Measurements from ENCODE around the gene OR4D2. TPM values are rescaled to one million over a fixed set of nuclear protein-coding genes. Genes with fewer than 3 reads are reported as not detected.

The OR4D2 gene
- total RNA-seq, 1 donor from 2014 or later = not detected

GRCh38 chr17:58215685-58216084, 48.9 kb downstream of the OR4D2 start:
- Histone ChIP-seq H3K27me3 (peaks cover 6% of the 10 kb centered on the region), H3F3A (ENCODE audit: low read depth) (peaks cover 6% of the 10 kb centered on the region), H2AFZ (replicated peaks) (no peak overlapping the region), H4K20me1 (ENCODE audit: low read depth) (no peaks in the 10 kb centered on the region), H3K4me2 (no peak overlapping the region), H3K9me3 (ENCODE audit: low read depth) (no peaks in the 10 kb centered on the region), H3K79me2 (ENCODE audit: low read depth) (no peaks in the 10 kb centered on the region), H3K4me3 (no peak overlapping the region), H3K36me3 (no peaks in the 10 kb centered on the region), H3K4me1 (no peaks in the 10 kb centered on the region), H3K9ac (no peak overlapping the region), H3K27ac (no peak overlapping the region)
- no peak overlapping the region for H3K27ac Mint-ChIP-seq
- DNase-seq (ENCODE audit: low spot score) = no peak
- no peak overlapping the region for H3K4me3 Mint-ChIP-seq
- no peaks in the 10 kb centered on the region for H3K9me3 Mint-ChIP-seq
- H3K36me3 Mint-ChIP-seq = peaks cover 15% of the 10 kb centered on the region
- H3K27me3 Mint-ChIP-seq (ENCODE audit: insufficient read depth, low read depth) = peaks cover 3% of the 10 kb centered on the region
- H3K4me1 Mint-ChIP-seq = peaks cover 11% of the 10 kb centered on the region
- TF ChIP-seq CTCF (IDR thresholded peaks at IDR 0.05) (no peak), EZH2 (IDR thresholded peaks at IDR 0.05) (no peak)

DNA sequence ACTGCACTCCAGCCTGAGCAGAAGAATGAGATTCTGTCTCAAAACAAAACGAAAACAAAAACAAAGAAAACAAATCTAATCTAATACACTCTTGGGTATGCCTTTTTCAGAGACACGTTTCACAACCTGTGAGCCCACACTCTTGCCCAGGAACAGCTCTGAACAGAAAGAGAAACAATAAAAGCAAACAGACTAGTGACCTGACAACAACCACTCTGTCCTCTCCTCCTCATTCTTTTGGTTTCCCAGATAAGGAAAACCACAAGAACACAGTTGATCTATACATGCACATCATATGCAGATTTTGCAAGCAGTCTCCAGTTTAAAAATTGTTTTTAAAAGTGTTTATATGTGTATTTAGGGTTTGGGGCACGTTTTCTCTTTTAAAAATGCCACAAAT, 51.0 kb downstream of the OR4D2 start:
- H3K4me1 Mint-ChIP-seq = peaks cover 11% of the 10 kb centered on the region
- peaks cover 3% of the 10 kb centered on the region for H3K27me3 Mint-ChIP-seq (ENCODE audit: insufficient read depth, low read depth)
- H3K36me3 Mint-ChIP-seq = peaks cover 5% of the 10 kb centered on the region
- Histone ChIP-seq H3K27ac (no peak overlapping the region), H3K27me3 (peaks cover 15% of the 10 kb centered on the region), H3K36me3 (no peaks in the 10 kb centered on the region), H3F3A (ENCODE audit: low read depth) (peaks cover 6% of the 10 kb centered on the region), H3K9ac (no peak overlapping the region), H3K4me2 (no peak overlapping the region), H2AFZ (replicated peaks) (no peak overlapping the region), H3K4me1 (no peaks in the 10 kb centered on the region), H3K79me2 (ENCODE audit: low read depth) (no peaks in the 10 kb centered on the region), H3K4me3 (no peak overlapping the region), H3K9me3 (ENCODE audit: low read depth) (no peaks in the 10 kb centered on the region), H4K20me1 (ENCODE audit: low read depth) (no peaks in the 10 kb centered on the region)
- no peak for DNase-seq (ENCODE audit: low spot score)
- TF ChIP-seq EZH2 (IDR thresholded peaks at IDR 0.05) (no peak), CTCF (IDR thresholded peaks at IDR 0.05) (no peak), EZH2phosphoT487 (IDR thresholded peaks at IDR 0.05) (no peak)
- H3K27ac Mint-ChIP-seq = no peak overlapping the region
- peak overlapping the region; percentile 70 for H3K4me3 Mint-ChIP-seq
- no peaks in the 10 kb centered on the region for H3K9me3 Mint-ChIP-seq

- no peaks in the 10 kb centered on the region for H4K20me1 ChIP-seq (ENCODE audit: low read depth)
- peak within 1 kb of the TSS; percentile 100 for H3K4me2 ChIP-seq
- H3K9me3 Mint-ChIP-seq = no peaks in the 10 kb centered on the region
- peak within 1 kb of the TSS; percentile 91 for H3K27ac Mint-ChIP-seq
- peaks cover 11% of the 10 kb centered on the region for H3K4me1 Mint-ChIP-seq
- H3K4me3 ChIP-seq = peak within 1 kb of the TSS; percentile 78
- H3K79me2 ChIP-seq (ENCODE audit: low read depth) = no peaks in the 10 kb centered on the region
- H3K36me3 Mint-ChIP-seq = no peaks in the 10 kb centered on the region
- peaks cover 3% of the 10 kb centered on the region for H3K27me3 Mint-ChIP-seq (ENCODE audit: insufficient read depth, low read depth)
- H3K4me1 ChIP-seq = no peaks in the 10 kb centered on the region
- H3K4me3 Mint-ChIP-seq = peak within 1 kb of the TSS; percentile 92
- no peak within 1 kb of the TSS for H3K27ac ChIP-seq
- TF ChIP-seq EZH2 (IDR thresholded peaks at IDR 0.05) = peak; percentile 58
- no peak for TF ChIP-seq EZH2phosphoT487 (IDR thresholded peaks at IDR 0.05)
- TF ChIP-seq CTCF (IDR thresholded peaks at IDR 0.05) = peak; percentile 57
- H2AFZ ChIP-seq (replicated peaks) = peak within 1 kb of the TSS; percentile 94
- H3K9ac ChIP-seq = peak within 1 kb of the TSS; percentile 14
- H3K27me3 ChIP-seq = peaks cover 22% of the 10 kb centered on the region
- DNase-seq (ENCODE audit: low spot score) = peak; percentile 98
- no peaks in the 10 kb centered on the region for H3K36me3 ChIP-seq
- H3F3A ChIP-seq (ENCODE audit: low read depth) = peaks cover 6% of the 10 kb centered on the region
- no peaks in the 10 kb centered on the region for H3K9me3 ChIP-seq (ENCODE audit: low read depth)
These were observed 52.4 kb downstream of the OR4D2 start, which contains the start of gene MKS1 for GRCh38 chr17:58219007-58219788. MKS1 (minus strand) TSS chr17:58219255; CDS start chr17:58219230, 25 bp downstream.

All from neural progenitor cell (in vitro differentiated cells).